Vagina (tissue), 2 donors: ENCODE results near the gene FANCC. TPM values are rescaled to one million over a fixed set of nuclear protein-coding genes. Genes with fewer than 3 reads are reported as not detected.

Experiments
- DNase-seq, 2 donors: peaks; one replicate each; pipeline ENCODE4 v3.0.0-alpha.2; 2017; ENCODE audit errors: extremely low spot score in 2 of 2
- H3K27ac ChIP-seq: fragments of 200-600 bp; sonication (generic); one replicate; pipeline ENCODE4 v1.5.1; 2019
- H3K27me3 ChIP-seq: fragments of 200-600 bp; sonication (generic); one replicate; pipeline ENCODE4 v1.5.1; 2019
- H3K36me3 ChIP-seq, 2 donors: fragments of 200-600 bp; sonication (generic); one replicate each; pipeline ENCODE4 v1.5.1; 2017 to 2019
- H3K4me1 ChIP-seq: fragments of 200-600 bp; sonication (generic); one replicate; pipeline ENCODE4 v1.5.1; 2019
- H3K4me3 ChIP-seq, 2 donors: fragments of 200-600 bp; sonication (generic); 1 replicate in 1 of 2; 2 replicates in 1 of 2; pipeline ENCODE4 v1.5.1; 2016 to 2019
- H3K9me3 ChIP-seq: fragments of 200-600 bp; sonication (generic); one replicate; pipeline ENCODE4 v1.5.1; 2019
- POLR2A ChIP-seq, 2 donors: fragments of 450-650 bp; IDR thresholded peaks; one replicate each; pipeline ENCODE4 v1.6.1; 2017; ENCODE audit warnings: antibody characterized with exemption in 2 of 2, mild to moderate bottlenecking in 2 of 2, moderate library complexity in 2 of 2
- POLR2AphosphoS5 ChIP-seq, 2 donors: sonication (generic); formaldehyde crosslinking; IDR thresholded peaks; one replicate each; pipeline ENCODE4 v1.9.0; 2017; ENCODE audit warnings: antibody characterized with exemption in 2 of 2, mild to moderate bottlenecking in 2 of 2, low read depth in 1 of 2; ENCODE audit not compliant: insufficient read depth in 1 of 2
- intact Hi-C: fragments of 100-400 bp; cut with DNase I; formaldehyde crosslinking; loops from one replicate; pipeline ENCODE4 v1.15.1; 2023
- total RNA-seq: library from RNA; depleted of rRNA; stranded (reverse); fragments of >200 nt; gene quantifications from one replicate; pipeline ENCODE4 v1.2.3, GENCODE V29; 2016
- TF ChIP-seq, protein P1 (sequence below), 3 experiments: fragments of 450-650 bp in 2 of 3; fragments of 200-600 bp in 1 of 3; sonication (generic) in 1 of 3; IDR thresholded peaks; one replicate each; pipeline ENCODE4 v1.5.1; 2017 to 2019; ENCODE audit warnings: antibody characterized with exemption in 3 of 3, mild to moderate bottlenecking in 2 of 3, moderate library complexity in 2 of 3

The FANCC gene
- total RNA-seq, 1 donor from 2014 or later = 17.2 TPM

DNA sequence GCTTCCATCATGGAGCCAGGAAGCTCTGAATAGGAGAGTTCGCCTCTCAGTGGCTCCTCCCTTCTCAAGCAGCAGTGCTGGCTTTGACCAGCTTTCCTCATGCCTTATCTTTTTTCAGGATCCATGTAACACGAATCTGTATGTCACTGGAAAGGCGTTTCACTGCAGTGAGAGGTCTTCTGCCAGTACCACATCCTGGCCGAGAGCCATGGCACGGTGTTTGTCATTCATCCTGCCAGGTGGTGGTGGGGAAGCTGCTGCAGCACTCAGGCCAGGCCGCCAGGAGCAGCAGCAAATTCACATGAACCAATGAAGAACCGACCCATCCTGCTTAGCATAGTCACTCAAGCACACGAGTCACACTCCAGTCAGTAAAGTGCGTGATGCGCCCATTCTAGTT is 179.0 kb downstream of the FANCC start:
- Histone ChIP-seq H3K36me3 (no peaks in the 10 kb centered on the region), H3K4me1 (peaks cover 15% of the 10 kb centered on the region), H3K27me3 (no peaks in the 10 kb centered on the region), H3K9me3 (no peaks in the 10 kb centered on the region), H3K27ac (no peak overlapping the region), H3K4me3 (no peak overlapping the region)
- no peak for DNase-seq
- intact Hi-C loops = no loop called here
- TF ChIP-seq, protein P1, sequence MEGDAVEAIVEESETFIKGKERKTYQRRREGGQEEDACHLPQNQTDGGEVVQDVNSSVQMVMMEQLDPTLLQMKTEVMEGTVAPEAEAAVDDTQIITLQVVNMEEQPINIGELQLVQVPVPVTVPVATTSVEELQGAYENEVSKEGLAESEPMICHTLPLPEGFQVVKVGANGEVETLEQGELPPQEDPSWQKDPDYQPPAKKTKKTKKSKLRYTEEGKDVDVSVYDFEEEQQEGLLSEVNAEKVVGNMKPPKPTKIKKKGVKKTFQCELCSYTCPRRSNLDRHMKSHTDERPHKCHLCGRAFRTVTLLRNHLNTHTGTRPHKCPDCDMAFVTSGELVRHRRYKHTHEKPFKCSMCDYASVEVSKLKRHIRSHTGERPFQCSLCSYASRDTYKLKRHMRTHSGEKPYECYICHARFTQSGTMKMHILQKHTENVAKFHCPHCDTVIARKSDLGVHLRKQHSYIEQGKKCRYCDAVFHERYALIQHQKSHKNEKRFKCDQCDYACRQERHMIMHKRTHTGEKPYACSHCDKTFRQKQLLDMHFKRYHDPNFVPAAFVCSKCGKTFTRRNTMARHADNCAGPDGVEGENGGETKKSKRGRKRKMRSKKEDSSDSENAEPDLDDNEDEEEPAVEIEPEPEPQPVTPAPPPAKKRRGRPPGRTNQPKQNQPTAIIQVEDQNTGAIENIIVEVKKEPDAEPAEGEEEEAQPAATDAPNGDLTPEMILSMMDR (IDR thresholded peaks at IDR 0.05) = no peak
- TF ChIP-seq POLR2AphosphoS5 (IDR thresholded peaks at IDR 0.05; ENCODE audit: insufficient read depth in 1 of 2, low read depth in 1 of 2) (no peak), POLR2A (IDR thresholded peaks at IDR 0.05) (no peak)

DNA sequence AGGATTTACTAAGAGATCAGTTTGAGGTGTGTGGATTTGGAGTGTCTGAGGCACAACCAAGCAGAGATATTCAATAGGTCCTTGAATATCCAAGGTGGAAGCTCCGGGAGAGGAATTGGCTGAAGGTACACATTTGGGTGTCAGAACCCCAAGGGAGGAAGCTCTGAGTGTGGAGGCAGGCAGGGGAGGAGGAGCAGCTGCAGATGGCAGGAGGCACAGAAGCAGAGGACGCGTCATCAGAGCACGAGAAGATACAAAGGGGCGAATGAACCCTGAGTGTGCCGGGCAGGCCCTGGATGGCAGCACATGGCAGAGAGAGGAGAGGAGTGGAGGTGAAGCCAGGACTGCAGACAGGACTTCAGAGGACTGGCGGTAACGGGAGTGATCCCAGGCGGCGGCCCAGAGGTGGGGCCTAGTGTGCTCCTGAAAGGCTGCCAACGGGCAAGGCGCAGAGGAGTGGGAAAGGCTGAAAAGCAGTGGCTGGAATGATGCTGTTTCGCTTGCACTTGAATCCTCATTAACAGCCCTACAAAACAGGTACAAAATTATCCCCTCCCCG is 179.8 kb downstream of the FANCC start:
- no peak for TF ChIP-seq POLR2AphosphoS5 (IDR thresholded peaks at IDR 0.05; ENCODE audit: insufficient read depth in 1 of 2, low read depth in 1 of 2)
- TF ChIP-seq POLR2A (IDR thresholded peaks at IDR 0.05) = no peak
- TF ChIP-seq, protein P1 (IDR thresholded peaks at IDR 0.05) = no peak
- H3K4me3 ChIP-seq = no peak overlapping the region
- no peaks in the 10 kb centered on the region for H3K36me3 ChIP-seq
- intact Hi-C loops = no loop called here
- H3K9me3 ChIP-seq = no peaks in the 10 kb centered on the region
- DNase-seq = peak in 1 of 2 donors; percentile 93
- H3K27me3 ChIP-seq = no peaks in the 10 kb centered on the region
- H3K27ac ChIP-seq = no peak overlapping the region
- peaks cover 8% of the 10 kb centered on the region for H3K4me1 ChIP-seq

DNA sequence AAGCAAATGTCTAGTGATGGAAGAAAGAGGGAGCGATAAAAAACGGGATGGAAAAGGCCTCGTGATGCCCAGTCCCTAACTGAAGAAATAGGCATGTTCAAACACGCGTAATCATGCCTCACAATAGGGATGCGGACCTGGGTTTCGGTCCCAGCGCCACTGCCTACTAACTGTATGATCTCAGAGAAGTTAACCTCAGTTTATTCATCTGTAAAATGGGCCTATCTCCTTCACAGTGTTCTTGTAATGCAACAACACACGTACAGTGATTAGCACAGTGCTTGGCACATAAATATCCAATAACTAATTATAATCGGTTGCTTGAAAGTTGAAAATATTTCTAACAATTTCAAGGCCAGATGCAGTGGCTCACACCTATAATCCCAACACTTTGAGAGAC is 181.8 kb downstream of the FANCC start:
- no peaks in the 10 kb centered on the region for H3K27me3 ChIP-seq
- intact Hi-C loops = no loop called here
- H3K27ac ChIP-seq = no peak overlapping the region

DNA sequence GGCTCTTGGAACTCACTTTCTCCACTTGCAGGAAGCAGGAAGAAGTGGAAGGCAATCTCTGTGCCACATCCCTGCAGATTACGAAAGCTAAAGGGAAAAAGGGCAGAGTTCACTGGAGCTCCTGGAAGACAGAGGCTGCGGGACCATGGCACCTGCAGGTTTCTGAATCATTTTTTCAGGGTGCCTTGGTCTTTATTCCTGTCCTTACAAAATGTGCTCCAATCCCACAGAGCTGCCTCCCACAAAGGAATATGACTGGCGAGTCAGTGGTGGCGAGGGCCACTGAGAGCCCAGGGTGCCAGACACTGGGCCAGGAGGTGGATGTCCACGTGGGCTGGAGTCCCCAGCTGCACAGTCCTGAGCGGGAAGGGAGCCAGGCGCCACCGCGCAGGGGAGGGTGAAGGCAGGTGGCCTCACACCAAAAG is 183.0 kb downstream of the FANCC start:
- no peak overlapping the region for H3K27ac ChIP-seq
- H3K36me3 ChIP-seq = no peaks in the 10 kb centered on the region
- intact Hi-C loops = no loop called here
- peak in 1 of 2 donors; percentile 85 for DNase-seq
- TF ChIP-seq POLR2AphosphoS5 (IDR thresholded peaks at IDR 0.05; ENCODE audit: insufficient read depth in 1 of 2, low read depth in 1 of 2) = no peak
- no peak for TF ChIP-seq POLR2A (IDR thresholded peaks at IDR 0.05)
- TF ChIP-seq, protein P1 (IDR thresholded peaks at IDR 0.05) = no peak
- H3K4me1 ChIP-seq = peaks cover 22% of the 10 kb centered on the region
- H3K4me3 ChIP-seq = no peak overlapping the region
- no peaks in the 10 kb centered on the region for H3K27me3 ChIP-seq
- no peaks in the 10 kb centered on the region for H3K9me3 ChIP-seq

More for the DNA sequence above, 181.8 kb downstream of the FANCC start:
- TF ChIP-seq POLR2A (IDR thresholded peaks at IDR 0.05) (no peak), POLR2AphosphoS5 (IDR thresholded peaks at IDR 0.05; ENCODE audit: insufficient read depth in 1 of 2, low read depth in 1 of 2) (no peak)
- TF ChIP-seq, protein P1 (IDR thresholded peaks at IDR 0.05) = no peak
- Histone ChIP-seq H3K9me3 (no peaks in the 10 kb centered on the region), H3K36me3 (no peaks in the 10 kb centered on the region), H3K4me1 (peaks cover 17% of the 10 kb centered on the region), H3K4me3 (no peak overlapping the region)
- peak in 1 of 2 donors; percentile 6 for DNase-seq

DNA sequence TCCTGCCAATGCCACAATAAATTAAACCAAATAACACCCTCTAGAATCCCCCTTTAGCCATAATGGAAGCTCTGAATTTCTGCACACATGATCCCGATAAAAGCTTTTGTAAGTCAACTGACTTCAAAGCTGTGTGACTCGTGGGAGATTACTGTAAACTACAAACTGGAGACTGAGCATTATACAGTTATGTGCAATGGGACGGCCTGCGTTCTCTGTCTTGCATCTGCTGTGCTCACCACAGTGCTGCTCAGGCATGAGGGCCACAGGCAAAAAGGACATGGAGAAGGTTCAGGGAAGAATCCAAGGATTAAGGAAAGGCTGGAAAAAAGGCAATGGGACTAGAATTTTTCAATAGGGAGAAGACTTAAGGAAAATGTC is 184.2 kb downstream of the FANCC start:
- Histone ChIP-seq H3K36me3 (no peaks in the 10 kb centered on the region), H3K9me3 (no peaks in the 10 kb centered on the region), H3K27ac (peak overlapping the region; percentile 53), H3K4me1 (peaks cover 21% of the 10 kb centered on the region), H3K27me3 (no peaks in the 10 kb centered on the region), H3K4me3 (no peak overlapping the region)
- no peak for DNase-seq
- TF ChIP-seq POLR2A (IDR thresholded peaks at IDR 0.05) (no peak), POLR2AphosphoS5 (IDR thresholded peaks at IDR 0.05; ENCODE audit: insufficient read depth in 1 of 2, low read depth in 1 of 2) (no peak)
- TF ChIP-seq, protein P1 (IDR thresholded peaks at IDR 0.05) = no peak
- intact Hi-C loops = no loop called here
